HG03045 (cell line): ENCODE data around the gene HGF.
"Not testable (repeated sequence)": the region's sequence is repeated elsewhere in the genome, so short reads cannot be mapped to it uniquely, and the experiment has no call there.

Experiments used
- ATAC-seq: cut with Tn5 transposase; IDR thresholded peaks from one replicate; pipeline ENCODE4 v1.9.1; 2021; ENCODE audit warnings: mild to moderate bottlenecking, moderate library complexity; ENCODE audit not compliant: unreplicated experiment

Gene HGF

DNA sequence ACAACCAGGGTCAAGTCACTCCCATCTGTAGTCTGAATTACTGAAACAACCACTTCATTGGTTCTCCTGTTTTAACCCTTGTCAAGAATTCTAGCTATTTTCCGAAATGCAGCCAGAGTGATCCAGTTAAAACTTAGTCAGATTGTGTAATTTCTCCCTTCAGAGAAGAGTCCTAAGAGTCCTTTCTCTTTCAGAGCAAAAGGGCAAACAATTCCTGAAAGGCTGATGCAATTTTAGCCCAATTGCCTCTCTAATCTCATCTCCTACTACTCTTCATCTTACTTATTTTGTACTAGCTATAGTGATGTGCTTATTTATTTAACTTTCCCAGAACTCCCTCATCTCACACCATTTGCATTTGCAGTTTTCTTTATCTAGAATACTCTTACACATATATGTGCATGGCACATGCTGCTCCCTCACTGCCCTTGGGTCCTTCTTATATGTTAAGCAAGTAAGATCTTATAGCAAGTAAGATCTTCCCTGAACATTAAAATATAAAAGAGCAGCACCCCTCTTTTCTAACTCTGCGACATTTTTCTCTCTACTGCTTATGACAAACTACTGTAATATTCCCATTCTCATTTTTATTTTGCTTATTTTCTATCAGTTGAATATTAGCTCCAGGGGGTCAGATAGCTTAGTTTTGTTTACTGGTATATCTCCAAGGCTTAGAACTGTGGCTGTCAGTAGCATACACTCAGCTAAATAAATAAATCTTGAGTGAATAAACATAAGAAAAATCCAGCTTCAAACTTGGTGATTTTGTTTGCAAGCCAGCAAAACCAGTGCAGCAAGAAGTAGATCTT is 44.6 kb downstream of the HGF start:
- ATAC-seq, result no peak

DNA sequence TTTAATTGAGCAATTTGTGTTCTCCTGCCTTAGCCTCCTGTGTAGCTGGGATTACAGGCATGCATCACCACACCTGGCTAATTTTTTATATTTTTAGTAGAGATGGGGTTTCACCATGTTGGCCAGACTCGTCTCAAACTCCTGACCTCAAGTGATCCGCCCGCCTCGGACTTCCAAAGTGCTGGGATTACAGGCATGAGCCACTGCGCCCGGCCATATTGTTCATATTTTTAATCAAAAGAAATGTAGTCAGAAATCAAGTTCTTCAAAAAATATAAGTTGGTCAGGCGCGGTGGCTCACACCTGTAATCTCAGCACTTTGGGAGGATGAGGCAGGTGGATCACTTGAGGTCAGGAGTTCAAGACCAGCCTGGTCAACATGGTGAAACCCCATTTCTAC is 47.6 kb downstream of the HGF start:
- not testable (repeated sequence) for ATAC-seq

DNA sequence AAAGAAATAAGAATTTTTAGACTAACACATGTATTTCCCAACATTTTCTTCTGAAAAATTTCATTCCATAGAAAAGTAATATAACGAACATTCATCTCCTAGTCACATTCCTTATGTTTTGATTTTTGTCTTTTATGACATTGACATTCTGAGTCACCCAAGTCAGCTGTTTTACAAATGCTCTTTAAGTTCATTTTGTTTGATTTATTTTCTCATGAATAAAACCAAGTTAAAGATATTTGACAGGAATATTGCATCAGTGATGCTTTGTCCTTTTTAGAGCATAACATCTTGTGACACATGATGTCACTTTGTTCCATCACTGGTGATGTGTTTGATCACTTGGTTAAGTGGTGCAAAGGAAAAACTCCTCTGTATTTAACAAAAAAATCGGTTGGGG is 48.4 kb downstream of the HGF start:
- ATAC-seq, result no peak

DNA sequence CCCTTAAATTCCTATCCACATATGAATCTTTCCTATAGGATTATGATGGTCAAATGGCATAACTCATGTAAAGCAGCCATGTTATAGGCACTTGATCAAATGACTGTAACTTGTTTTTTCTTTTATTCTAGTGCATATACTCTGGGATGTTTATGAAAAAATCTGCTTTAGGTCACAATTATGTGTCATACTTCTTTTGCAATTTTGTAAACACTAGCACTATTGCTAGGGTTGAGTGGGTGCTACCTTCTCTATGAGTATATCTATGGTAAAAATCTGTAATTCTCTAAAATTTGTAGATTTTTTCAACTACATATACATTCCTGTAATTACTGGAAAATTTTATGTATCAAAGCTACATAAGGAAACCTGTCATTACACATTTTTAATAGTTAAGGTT is 50.0 kb downstream of the HGF start:
- ATAC-seq, result no peak

DNA sequence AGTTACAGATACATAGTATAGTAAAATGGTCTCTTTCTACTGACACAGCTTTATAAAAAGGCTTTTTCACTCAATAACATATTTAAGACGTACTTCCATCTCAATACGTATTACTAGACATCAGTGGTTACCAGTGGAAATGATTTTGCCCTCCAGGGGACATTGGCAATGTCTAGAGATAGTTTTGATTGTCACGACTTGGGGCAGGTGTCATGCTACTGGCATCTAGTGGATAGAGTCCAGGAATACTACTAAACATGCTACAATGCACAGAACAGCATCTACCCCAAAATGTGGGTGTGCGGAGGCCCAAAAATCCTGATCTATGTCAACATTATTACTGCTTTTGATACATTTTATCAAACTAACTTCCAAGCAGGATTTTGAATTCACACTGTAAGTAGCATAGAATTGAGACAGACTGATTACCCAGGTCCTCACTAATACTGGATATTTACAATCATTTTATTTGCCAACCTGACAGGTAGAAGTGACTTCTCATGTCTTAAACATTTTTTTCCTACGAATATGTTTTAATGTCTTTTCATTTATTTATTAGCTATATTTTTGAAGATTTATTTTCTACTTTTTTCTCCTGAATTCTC is 53.8 kb downstream of the HGF start:
- no peak for ATAC-seq

GRCh38 chr7:81714306-81714705 is 55.5 kb downstream of the HGF start:
- ATAC-seq, result no peak

DNA sequence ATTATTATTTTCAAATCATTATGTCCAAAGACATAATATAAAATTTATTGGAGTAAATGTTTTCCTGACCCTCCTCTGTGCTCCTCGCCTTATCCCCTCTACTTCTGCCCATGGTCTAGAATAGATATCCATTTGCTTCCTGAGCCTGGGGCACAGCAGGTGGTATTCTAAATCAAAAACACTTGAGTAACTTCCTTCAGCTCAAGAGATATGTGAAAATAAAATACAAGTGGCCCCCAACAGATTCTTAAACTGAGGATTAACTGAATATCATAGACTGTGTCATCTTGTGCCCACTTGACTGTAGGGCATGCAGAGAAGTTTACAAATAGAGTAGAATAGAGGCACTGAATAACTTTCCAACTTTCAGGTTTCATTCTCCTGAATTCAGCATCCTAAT is 59.1 kb downstream of the HGF start:
- ATAC-seq, result no peak

DNA sequence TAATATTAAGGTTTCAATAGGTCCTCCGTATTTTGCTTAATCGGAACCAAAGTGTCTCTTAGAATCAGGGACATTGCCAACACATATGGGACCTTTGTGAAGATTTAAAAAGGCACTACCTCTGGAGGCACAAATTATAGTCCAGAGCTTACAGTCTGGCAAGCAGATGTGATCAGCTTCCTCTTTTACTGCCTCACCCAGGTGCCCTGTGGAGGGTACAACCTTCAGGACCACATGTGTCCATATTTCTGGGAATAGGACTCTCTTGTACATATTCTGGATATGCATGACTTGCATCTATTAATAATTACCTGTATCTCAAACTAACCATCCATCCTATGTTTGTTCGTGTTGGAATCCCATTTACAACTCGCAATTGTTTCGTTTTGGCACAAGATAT is 60.0 kb downstream of the HGF start:
- ATAC-seq, result no peak

DNA sequence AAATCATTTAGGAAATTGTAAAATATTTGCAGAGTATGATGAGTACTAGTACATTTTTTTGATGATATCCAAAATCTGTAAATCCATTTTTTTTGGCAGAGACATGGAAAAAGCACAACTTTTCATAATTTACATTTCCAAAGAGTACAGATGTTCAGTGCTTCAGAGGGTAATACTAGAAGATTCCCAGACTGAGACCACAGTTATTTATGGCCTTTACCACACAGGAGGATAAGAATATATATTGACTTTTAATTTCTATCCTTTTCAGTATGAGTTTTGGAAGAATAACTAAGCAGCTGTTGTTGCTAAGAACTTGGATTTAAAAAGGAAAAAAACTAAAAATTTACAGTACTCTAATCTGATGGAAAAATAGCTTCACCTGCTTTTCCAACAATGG is 61.9 kb downstream of the HGF start:
- ATAC-seq, result no peak

- no peak for ATAC-seq
Observed at GRCh38 chr7:81707196-81707595, 62.7 kb downstream of the HGF start.

DNA sequence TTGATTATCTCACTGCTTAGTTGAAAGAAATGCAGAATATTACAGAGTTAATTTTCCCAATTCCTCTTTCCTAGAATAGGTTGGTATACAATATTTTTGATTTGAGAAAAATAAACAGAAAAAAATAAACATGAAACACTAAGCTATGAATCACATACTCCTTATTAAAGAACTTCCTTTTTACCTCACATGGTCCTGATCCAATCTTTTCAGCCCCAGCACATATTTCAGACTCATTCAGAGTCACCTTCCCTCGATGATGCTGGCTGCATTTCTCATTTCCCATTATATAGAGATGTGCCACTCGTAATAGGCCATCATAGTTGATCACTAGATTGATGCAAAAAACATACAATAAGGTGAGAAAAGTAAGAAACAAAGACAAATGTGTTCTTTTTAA is 64.6 kb downstream of the HGF start:
- ATAC-seq, result no peak

DNA sequence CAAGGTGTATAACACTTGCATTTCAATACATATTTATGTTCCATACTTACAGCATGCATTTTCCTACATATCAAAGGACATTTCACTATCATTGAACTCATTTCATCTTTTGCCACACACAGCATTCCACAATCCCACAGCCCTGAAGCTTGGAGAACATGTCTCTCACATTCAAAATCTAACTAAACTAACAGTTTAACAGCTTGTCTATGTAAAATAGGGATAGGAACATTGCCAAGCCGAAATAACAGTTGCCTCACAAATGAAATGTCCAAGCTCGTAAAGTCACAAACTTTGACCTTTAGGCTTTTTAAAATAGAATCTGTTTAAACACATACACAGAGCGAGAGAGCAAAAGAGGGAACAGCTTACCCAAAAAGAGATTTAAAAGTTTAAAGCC is 65.3 kb downstream of the HGF start:
- no peak for ATAC-seq

DNA sequence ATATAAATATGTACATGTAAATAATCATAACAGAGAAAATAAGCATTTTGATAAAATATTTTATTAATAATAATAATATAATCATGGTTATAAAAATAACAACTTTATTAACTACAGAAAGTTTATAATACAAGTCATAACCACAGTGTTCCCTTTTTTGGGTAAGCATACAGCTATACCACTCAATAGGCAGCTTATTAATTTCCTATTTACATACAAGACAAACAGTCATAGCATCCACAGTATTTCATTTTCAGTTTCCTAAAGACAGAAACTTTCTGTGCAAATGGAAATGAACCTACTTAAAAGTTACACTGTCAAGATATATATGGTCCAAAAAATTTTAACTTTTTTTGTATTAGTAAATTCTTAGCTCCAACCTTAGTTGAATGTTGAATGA is 70.9 kb downstream of the HGF start:
- no peak for ATAC-seq

DNA sequence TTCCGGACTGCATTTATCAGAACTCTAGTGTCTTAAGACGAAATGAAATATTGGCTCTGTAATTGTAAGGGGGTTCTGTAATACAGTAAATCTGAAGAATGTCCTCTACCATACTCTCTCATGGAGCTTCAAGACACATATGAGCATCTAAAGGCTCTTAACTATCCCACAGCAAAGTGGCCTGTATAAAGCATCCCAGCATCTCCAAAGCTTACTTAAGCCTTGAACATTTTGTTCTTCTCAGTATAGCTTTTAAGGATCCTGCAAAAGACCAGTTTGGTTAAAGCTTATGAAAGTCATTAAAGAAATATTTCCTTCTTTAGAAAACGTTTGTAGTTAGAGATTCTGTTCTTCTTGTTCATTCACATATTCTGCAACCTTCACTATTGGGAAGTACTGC is 75.1 kb downstream of the HGF start:
- ATAC-seq, result no peak

GRCh38 chr7:81693894-81694293 is 76.0 kb downstream of the HGF start:
- ATAC-seq, result no peak

DNA sequence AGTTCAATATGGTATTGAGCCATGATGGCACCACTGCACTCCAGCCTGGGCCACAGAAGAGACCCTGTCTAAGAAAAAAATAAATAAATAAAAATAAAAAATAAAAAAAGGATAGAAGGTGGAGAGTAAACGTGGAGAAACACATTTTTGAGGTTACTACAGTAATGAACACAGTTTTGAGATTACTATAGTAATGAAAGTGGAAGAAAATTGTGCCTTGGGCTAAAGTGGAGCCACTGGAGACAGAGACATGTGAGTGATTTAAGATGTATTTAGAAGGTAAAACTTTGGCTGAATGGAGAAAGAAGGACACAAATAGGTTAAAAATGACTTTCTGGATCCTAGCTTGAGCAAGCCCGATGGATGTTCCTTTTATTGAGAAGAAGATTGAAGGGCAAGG is 76.8 kb downstream of the HGF start:
- ATAC-seq, result no peak

GRCh38 chr7:81692146-81692905 is 77.5 kb downstream of the HGF start:
- no peak for ATAC-seq

- ATAC-seq, result no peak
Observed at GRCh38 chr7:81691199-81691821, 78.5 kb downstream of the HGF start.

- no peak for ATAC-seq
Observed at GRCh38 chr7:81690688-81691087, 79.2 kb downstream of the HGF start.

- ATAC-seq, result no peak
Observed at GRCh38 chr7:81690251-81690650, 79.6 kb downstream of the HGF start.

DNA sequence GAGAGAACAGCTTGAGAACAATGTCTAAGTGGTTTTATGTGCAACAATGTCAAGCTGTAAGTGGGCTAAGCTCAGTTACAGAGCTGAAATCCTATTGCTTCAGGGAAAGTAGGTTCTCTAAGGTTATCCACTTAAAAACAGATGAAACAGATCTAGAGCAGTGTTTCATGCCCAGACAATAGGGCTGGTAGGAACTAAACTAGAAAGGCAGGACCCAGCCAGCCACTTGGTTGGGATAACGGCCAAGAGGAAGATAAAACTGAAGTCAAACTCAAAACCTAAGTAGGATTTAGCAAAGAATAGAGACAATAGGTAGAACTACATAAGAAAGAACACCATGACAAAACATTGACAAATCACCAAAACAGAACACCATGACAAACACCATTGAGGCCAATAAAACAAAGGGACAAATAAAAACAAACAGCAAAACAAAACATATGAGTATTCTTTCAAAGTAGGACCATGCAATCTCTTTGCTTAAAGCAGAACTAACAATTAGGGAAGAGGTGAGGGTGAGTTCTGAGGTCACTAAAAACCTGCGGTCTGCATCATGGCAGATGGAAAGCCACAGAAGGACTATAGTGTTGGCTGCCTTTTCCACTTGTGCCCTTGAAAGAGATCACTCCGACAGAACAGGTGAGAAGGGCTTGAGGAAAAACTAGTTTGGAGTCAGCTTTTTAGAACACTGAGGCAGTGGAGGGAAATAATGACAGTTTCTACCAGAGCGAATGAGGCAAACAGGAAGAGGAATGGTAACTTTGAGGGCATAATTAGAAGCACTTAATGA is 81.0 kb downstream of the HGF start:
- no peak for ATAC-seq
